IMR-90 (cell line): Measurements from ENCODE around the gene TUBB2B. TPM values are rescaled to one million over a fixed set of nuclear protein-coding genes. Genes with fewer than 3 reads are reported as not detected.

Experiments used
- ATAC-seq: fragments of 200-7000 bp; cut with Tn5 transposase; 2 replicates; pipeline ENCODE4 v1.9.1; 2020; ENCODE audit warnings: low read depth, mild to moderate bottlenecking, moderate library complexity
- BruUV-seq: library from RNA; stranded (reverse); fragments of 400-500 nt; replicated peaks from 2 replicates; lab custom pipeline; 2021; lab: Mats Ljungman, UMichigan
- CTCF ChIA-PET: fragments of 300-600 bp; formaldehyde crosslinking; extraction: SDS; loops from one replicate; lab custom pipeline; 2021; ENCODE audit warnings: antibody characterized with exemption; lab: Yijun Ruan, JAX
- POLR2A ChIA-PET: fragments of 300-600 bp; sonication (Branson Sonifier 250); formaldehyde crosslinking; loops from one replicate; lab custom pipeline; 2022; ENCODE audit warnings: antibody characterized with exemption; ENCODE audit not compliant: unreplicated experiment; lab: Charles Lee
- DNase-seq: peaks from one replicate; pipeline ENCODE4 v3.0.0; 2013
- H2AFZ ChIP-seq: replicated peaks from 2 replicates; pipeline ENCODE3; 2013; ENCODE audit warnings: low read length, mild to moderate bottlenecking; ENCODE audit not compliant: poor library complexity
- H2AK5ac ChIP-seq: 2 replicates; pipeline ENCODE4 v1.6.1; 2013; ENCODE audit warnings: low read depth, low read length, inconsistent platforms
- H2AK9ac ChIP-seq: replicated peaks from 2 replicates; pipeline ENCODE3; 2013; ENCODE audit warnings: mild to moderate bottlenecking, low read depth, low read length, moderate library complexity; ENCODE audit not compliant: poor library complexity
- H2BK120ac ChIP-seq: 2 replicates; pipeline ENCODE4 v1.6.1; 2013; ENCODE audit warnings: low read depth, low read length, inconsistent platforms
- H2BK15ac ChIP-seq: 3 replicates; pipeline ENCODE4 v1.6.1; 2013; ENCODE audit warnings: low read depth, low read length, inconsistent platforms
- H2BK20ac ChIP-seq: 2 replicates; pipeline ENCODE4 v1.6.1; 2013; ENCODE audit warnings: low read depth, mild to moderate bottlenecking, inconsistent platforms, low read length, moderate library complexity
- H2BK5ac ChIP-seq: 2 replicates; pipeline ENCODE4 v1.6.1; 2013; ENCODE audit warnings: mild to moderate bottlenecking, low read depth, low read length, inconsistent platforms; ENCODE audit not compliant: poor library complexity, severe bottlenecking
- H3K14ac ChIP-seq: replicated peaks from 2 replicates; pipeline ENCODE4 v1.6.1; 2013; ENCODE audit warnings: low read depth, low read length, inconsistent platforms
- H3K18ac ChIP-seq: 2 replicates; pipeline ENCODE4 v1.6.1; 2013; ENCODE audit warnings: low read depth, low read length, control low read depth
- H3K23ac ChIP-seq: 2 replicates; pipeline ENCODE4 v1.6.1; 2013; ENCODE audit warnings: low read depth, low read length, inconsistent platforms
- H3K27ac ChIP-seq: 2 replicates; pipeline ENCODE4 v1.5.1; 2013; ENCODE audit warnings: mild to moderate bottlenecking, control low read depth, low read length; ENCODE audit not compliant: insufficient read depth
- H3K27me3 ChIP-seq: 2 replicates; pipeline ENCODE4 v1.6.1; 2013; ENCODE audit warnings: low read length; ENCODE audit not compliant: control insufficient read depth, insufficient read depth
- H3K36me3 ChIP-seq: 2 replicates; pipeline ENCODE4 v1.6.1; 2013; ENCODE audit warnings: low read length, mixed read lengths; ENCODE audit not compliant: control insufficient read depth, insufficient read depth
- H3K4ac ChIP-seq: 2 replicates; pipeline ENCODE4 v1.6.1; 2013; ENCODE audit warnings: low read depth, low read length, inconsistent platforms
- H3K4me1 ChIP-seq: 2 replicates; pipeline ENCODE4 v1.6.1; 2013; ENCODE audit warnings: low read length, mixed read lengths; ENCODE audit not compliant: control insufficient read depth, insufficient read depth
- H3K4me2 ChIP-seq: 2 replicates; pipeline ENCODE4 v1.6.1; 2013; ENCODE audit warnings: low read depth, mild to moderate bottlenecking, control low read depth, low read length, moderate library complexity
- H3K4me3 ChIP-seq: 2 replicates; pipeline ENCODE4 v1.5.1; 2013; ENCODE audit warnings: low read depth, mild to moderate bottlenecking, control low read depth, low read length, moderate library complexity; ENCODE audit not compliant: insufficient read depth
- H3K56ac ChIP-seq: 2 replicates; pipeline ENCODE4 v1.6.1; 2013; ENCODE audit warnings: low read length, inconsistent platforms; ENCODE audit not compliant: insufficient read depth; ENCODE audit errors: extremely low read depth
- H3K79me1 ChIP-seq, 2 experiments: 2 replicates each; pipeline ENCODE4 v1.6.1; 2013; ENCODE audit warnings: low read length in 2 of 2, inconsistent platforms in 1 of 2, low read depth in 1 of 2
- H3K9ac ChIP-seq: 2 replicates; pipeline ENCODE4 v1.6.1; 2013; ENCODE audit warnings: low read depth, low read length, control low read depth
- H3K9me1 ChIP-seq: 2 replicates; pipeline ENCODE4 v1.6.1; 2013; ENCODE audit warnings: low read length, inconsistent platforms; ENCODE audit not compliant: insufficient read depth
- H3K9me3 ChIP-seq: 2 replicates; pipeline ENCODE4 v1.6.1; 2013; ENCODE audit warnings: low read length; ENCODE audit not compliant: control insufficient read depth, insufficient read depth
- H4K20me1 ChIP-seq: 2 replicates; pipeline ENCODE4 v1.6.1; 2013; ENCODE audit warnings: low read length, inconsistent platforms; ENCODE audit not compliant: insufficient read depth
- H4K5ac ChIP-seq: 2 replicates; pipeline ENCODE4 v1.6.1; 2013; ENCODE audit warnings: mild to moderate bottlenecking, low read depth, low read length, control low read depth
- H4K8ac ChIP-seq, 2 experiments: 2 replicates each; pipeline ENCODE4 v1.6.1; 2013; ENCODE audit warnings: low read depth in 2 of 2, low read length in 2 of 2, control low read depth in 1 of 2, inconsistent platforms in 1 of 2
- H4K91ac ChIP-seq: 2 replicates; pipeline ENCODE4 v1.6.1; 2013; ENCODE audit warnings: low read depth, low read length, inconsistent platforms; ENCODE audit not compliant: insufficient read depth
- CHD1 ChIP-seq: IDR thresholded peaks from 2 replicates; pipeline ENCODE4 v1.6.1; 2012; ENCODE audit warnings: low read depth, low read length, improper control_type of control experiment
- CTCF ChIP-seq: conservative IDR thresholded peaks from 2 replicates; pipeline ENCODE4 v1.5.1; 2012; ENCODE audit warnings: mild to moderate bottlenecking, low read depth, low read length, improper control_type of control experiment
- ELK1 ChIP-seq: fragments of 150-350 bp; IDR thresholded peaks from 2 replicates; pipeline ENCODE4 v1.6.1; 2016; ENCODE audit warnings: low read depth, mild to moderate bottlenecking, low read length, moderate library complexity, borderline replicate concordance
- MAZ ChIP-seq: IDR thresholded peaks from 2 replicates; pipeline ENCODE4 v1.6.1; 2012; ENCODE audit warnings: low read depth, mild to moderate bottlenecking, low read length, improper control_type of control experiment, moderate library complexity, borderline replicate concordance
- NFE2L2 ChIP-seq: fragments of 150-350 bp; IDR thresholded peaks from 2 replicates; pipeline ENCODE4 v1.6.1; 2016; ENCODE audit warnings: low read depth, mild to moderate bottlenecking, low read length
- POLR2A ChIP-seq: IDR thresholded peaks from 2 replicates; pipeline ENCODE4 v1.6.1; 2012; ENCODE audit warnings: mild to moderate bottlenecking, low read depth, low read length
- RFX5 ChIP-seq: IDR thresholded peaks from 2 replicates; pipeline ENCODE4 v1.8.0; 2012; ENCODE audit warnings: low read depth, mild to moderate bottlenecking, low read length, moderate library complexity
- WGBS, 2 experiments: methylation state at CpG; one replicate each; pipeline versions ENCODE4 v1.1.5 to v1.1.7; 2013; ENCODE audit warnings: missing lambda C conversion rate in 2 of 2; ENCODE audit not compliant: insufficient read length in 1 of 2; ENCODE audit errors: extremely low coverage in 2 of 2; 5-methylcytosine and 5-hydroxymethylcytosine counted together
- dilution Hi-C: fragments of 300-500 bp; cut with HindIII; formaldehyde crosslinking; loops from one replicate; pipeline ENCODE4 v1.14.3; 2018; ENCODE audit warnings: low sequenced_read_pairs; ENCODE audit not compliant: unreplicated experiment
- in situ Hi-C: fragments of 300-500 bp; cut with MboI; formaldehyde crosslinking; loops from 3 replicates; pipeline ENCODE4 v1.14.3; 2019; ENCODE audit warnings: low sequenced_read_pairs, inconsistent platforms, mixed read lengths
- intact Hi-C: fragments of 100-400 bp; cut with micrococcal nuclease; formaldehyde crosslinking; loops from 2 replicates; pipeline ENCODE4 v1.10.0; 2022
- polyA plus RNA-seq, 3 experiments: library from polyadenylated mRNA; depleted of rRNA; stranded (reverse); fragments of >200 nt; gene quantifications; 2 replicates each; pipeline ENCODE4 v1.2.3, GENCODE V29; 2012; ENCODE audit warnings: low replicate concordance in 1 of 3
- total RNA-seq: library from RNA; depleted of rRNA; stranded (reverse); fragments of >200 nt; gene quantifications from 2 replicates; pipeline ENCODE4 v1.2.3, GENCODE V29; 2012

The TUBB2B gene
- total and polyA plus RNA-seq, 2 of the 4 experiments (the other 2 are of a cell fraction), result 13.6 to 21.1 TPM

GRCh38 chr6:3221578-3221977 lies 5.9 kb downstream of the TUBB2B start:
- no CpG with 5 or more reads among the region's 4 CpGs for WGBS, 2 experiments

More at GRCh38 chr6:3221578-3221977, 5.9 kb downstream of the TUBB2B start:
- H3K14ac ChIP-seq, result no peak overlapping the region
- H3K23ac ChIP-seq, result no peak overlapping the region
- in situ Hi-C loops, result no loop called here
- no TSS peak for BruUV-seq
- no peak for TF ChIP-seq ELK1
- no peak for TF ChIP-seq POLR2A
- TF ChIP-seq RFX5, result no peak
- TF ChIP-seq MAZ, result no peak
- TF ChIP-seq CTCF, result no peak
- no peak for TF ChIP-seq NFE2L2
- TF ChIP-seq CHD1, result no peak
- DNase-seq (no peak), ATAC-seq (no peak)
- no peak overlapping the region for H3K27ac ChIP-seq
- no peak overlapping the region for H4K5ac ChIP-seq
- H3K9me1 ChIP-seq, result peaks cover 7% of the 10 kb centered on the region; the same call in 1 of the 2 replicates
- dilution Hi-C loops, result no loop called here
- no peak overlapping the region for H3K56ac ChIP-seq
- intact Hi-C loops, result no loop called here
- POLR2A ChIA-PET, result no interaction called here
- no peaks in the 10 kb centered on the region for H3K9me3 ChIP-seq
- H2BK15ac ChIP-seq, result no peak overlapping the region
- peak overlapping the region; percentile 68 for H2BK5ac ChIP-seq
- peaks cover 36% of the 10 kb centered on the region for H3K27me3 ChIP-seq
- no peak overlapping the region for H2AK5ac ChIP-seq
- H3K4me2 ChIP-seq, result no peak overlapping the region
- H4K91ac ChIP-seq, result no peak overlapping the region
- peaks cover 0 to 4% of the 10 kb centered on the region in 2 experiments; a peak in 1 of 4 replicates for H3K79me1 ChIP-seq
- H3K36me3 ChIP-seq, result no peaks in the 10 kb centered on the region
- CTCF ChIA-PET, result no interaction called here
- H2AFZ ChIP-seq, result no peak overlapping the region
- no peak overlapping the region for H2BK20ac ChIP-seq
- no peak overlapping the region for H3K4ac ChIP-seq
- no peak overlapping the region for H4K8ac ChIP-seq
- H3K18ac ChIP-seq, result no peak overlapping the region
- H4K20me1 ChIP-seq, result peaks cover 6% of the 10 kb centered on the region; the same call in 1 of the 2 replicates
- H3K4me1 ChIP-seq, result no peaks in the 10 kb centered on the region; the same call in 1 of the 2 replicates
- no peak overlapping the region for H2BK120ac ChIP-seq
- no peak overlapping the region for H2AK9ac ChIP-seq
- H3K9ac ChIP-seq, result no peak overlapping the region
- H3K4me3 ChIP-seq, result no peak overlapping the region
